SKM-1 (cell line): ENCODE results near the gene TCAF1.

ENCODE experiments used
- DNase-seq: peaks from one replicate; lab custom pipeline; 2025; ENCODE audit not compliant: unreplicated experiment; lab: John Stamatoyannopoulos, UW

Gene TCAF1, protein sequence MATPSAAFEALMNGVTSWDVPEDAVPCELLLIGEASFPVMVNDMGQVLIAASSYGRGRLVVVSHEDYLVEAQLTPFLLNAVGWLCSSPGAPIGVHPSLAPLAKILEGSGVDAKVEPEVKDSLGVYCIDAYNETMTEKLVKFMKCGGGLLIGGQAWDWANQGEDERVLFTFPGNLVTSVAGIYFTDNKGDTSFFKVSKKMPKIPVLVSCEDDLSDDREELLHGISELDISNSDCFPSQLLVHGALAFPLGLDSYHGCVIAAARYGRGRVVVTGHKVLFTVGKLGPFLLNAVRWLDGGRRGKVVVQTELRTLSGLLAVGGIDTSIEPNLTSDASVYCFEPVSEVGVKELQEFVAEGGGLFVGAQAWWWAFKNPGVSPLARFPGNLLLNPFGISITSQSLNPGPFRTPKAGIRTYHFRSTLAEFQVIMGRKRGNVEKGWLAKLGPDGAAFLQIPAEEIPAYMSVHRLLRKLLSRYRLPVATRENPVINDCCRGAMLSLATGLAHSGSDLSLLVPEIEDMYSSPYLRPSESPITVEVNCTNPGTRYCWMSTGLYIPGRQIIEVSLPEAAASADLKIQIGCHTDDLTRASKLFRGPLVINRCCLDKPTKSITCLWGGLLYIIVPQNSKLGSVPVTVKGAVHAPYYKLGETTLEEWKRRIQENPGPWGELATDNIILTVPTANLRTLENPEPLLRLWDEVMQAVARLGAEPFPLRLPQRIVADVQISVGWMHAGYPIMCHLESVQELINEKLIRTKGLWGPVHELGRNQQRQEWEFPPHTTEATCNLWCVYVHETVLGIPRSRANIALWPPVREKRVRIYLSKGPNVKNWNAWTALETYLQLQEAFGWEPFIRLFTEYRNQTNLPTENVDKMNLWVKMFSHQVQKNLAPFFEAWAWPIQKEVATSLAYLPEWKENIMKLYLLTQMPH

DNA sequence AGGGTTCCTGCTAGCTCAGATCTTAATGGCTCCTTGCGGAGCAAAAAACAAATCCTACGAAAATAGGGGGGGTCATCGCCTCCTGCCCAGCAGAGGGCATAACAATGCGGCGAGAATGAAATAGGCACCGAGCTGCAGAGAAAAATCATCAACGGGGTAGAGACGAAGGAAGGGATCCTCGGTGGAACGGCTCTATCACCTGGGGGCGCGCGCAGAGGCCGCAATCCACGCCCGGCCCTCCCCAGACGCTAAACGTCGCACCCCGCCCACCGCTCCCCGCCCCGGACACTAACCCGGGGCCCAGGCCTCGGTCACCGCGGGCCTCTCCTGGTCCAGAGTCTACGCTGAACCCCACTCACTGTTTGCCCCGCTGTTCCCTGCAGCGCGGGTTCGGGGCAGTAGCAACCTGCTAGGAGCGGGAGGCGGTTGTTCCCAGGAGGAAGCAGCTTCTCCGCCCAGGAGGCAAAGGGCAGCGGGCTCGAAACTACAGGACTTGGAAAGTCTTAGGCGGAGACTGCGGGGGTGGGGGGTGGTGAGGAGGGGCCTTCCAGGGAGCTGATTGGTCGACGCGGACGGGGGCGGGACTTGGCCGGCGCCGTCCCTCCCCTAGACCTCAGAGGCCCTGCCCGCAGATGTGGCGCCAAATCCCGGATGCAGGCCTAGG is at the start of gene TCAF1:
Gene TCAF1 (minus strand): TSS at position 509 of the 664 bp plus-strand sequence. CDS start 25,568 bp downstream, outside the sequence.
- peak; percentile 87 for DNase-seq

DNA sequence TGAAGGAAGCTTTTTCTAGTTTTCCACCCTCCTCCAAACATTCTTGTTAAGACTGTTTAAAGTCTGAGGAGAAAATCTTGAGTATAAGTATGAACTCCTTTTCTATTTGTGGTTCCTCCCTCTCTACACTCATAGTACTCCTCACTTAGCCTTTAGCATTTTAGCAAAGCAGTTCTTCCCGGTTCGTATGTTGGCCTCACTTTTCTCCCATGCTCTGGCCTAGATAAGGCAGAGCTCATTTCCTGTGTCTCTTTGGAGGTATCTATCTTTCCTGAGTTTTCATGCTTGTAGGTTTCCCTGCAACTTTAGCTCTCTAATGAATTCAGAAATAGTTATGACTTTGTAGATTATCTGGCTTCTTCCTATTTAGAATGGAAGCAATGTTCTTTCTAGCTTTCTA is 46.8 kb upstream of the TCAF1 start:
- no peak for DNase-seq

DNA sequence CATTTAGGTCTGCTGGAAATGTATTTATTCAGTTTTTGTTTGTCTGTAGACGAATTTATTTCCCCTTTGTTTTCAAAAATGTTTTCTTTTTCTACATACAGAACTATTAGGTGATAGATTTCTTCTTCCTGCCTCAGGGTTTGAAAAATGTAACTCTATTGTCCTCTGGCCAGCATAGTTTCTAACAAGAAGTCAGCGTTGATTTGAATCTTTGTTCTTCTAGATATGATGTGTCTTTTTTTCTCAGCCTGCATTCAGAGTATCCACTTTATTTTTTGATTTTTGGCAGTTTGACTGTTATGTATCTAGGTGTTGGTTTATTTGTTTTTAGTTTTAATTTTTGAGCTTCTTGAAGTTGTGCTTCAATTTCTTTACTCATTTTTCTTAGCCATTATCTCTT is 45.1 kb upstream of the TCAF1 start:
- DNase-seq: no peak

DNA sequence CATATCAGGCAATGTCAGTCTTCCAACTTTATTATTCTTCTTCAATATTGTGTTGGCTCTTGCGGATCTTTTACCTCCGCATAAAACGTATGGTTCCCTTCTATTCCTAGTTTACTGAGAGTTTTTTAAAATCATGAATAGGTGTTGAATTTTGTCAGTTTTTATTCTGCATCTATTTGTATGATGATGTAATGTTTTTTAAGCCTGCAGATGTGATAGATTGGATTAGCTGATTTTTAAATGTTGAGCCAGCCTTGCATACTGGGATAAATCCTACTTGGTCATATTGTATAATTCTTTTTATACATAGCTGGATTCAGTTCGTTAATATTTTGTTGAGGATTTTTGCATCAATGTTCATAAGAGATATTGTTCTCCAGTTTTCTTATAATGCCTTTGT is 43.4 kb upstream of the TCAF1 start:
- no peak for DNase-seq

DNA sequence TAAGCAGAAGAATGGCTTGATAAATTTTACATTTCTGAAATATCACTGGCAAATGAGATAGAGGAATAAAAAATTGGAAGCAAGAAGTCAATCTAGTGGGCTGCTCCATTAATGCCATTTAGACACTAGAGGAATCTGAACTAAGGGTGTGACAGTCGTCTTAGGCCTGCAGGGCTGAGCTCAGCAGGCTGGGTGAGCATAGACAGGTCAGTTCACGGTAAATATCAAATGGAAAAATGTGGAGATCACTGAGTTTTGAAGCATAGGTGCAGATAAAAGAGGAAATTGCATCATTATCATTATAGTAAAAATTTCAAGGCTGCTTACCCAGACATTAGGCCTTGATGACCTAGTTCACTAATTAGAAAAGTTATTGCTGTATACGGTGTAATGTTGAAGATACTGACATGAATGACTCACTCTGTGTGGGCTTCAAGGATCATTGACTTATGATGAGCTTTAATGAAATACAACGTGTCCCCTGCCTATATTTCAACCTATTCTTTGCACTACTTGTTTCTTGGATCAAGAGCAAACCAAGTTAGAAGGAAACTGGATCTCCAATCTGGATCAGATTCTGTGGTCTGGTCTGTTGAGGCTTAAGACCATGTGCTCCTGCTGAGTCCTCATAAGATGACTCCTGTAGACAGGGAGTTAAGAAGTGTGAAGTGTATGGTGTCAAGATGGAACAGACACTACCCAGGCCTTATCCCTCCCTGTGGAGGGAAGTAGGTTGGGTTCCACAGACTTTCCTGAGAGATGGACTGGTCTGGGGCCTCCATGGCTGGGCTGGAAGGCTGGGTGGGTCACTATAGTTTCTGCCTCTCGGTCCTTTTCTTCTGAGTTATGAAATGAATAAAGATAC is 36.6 kb upstream of the TCAF1 start:
- DNase-seq: no peak

DNA sequence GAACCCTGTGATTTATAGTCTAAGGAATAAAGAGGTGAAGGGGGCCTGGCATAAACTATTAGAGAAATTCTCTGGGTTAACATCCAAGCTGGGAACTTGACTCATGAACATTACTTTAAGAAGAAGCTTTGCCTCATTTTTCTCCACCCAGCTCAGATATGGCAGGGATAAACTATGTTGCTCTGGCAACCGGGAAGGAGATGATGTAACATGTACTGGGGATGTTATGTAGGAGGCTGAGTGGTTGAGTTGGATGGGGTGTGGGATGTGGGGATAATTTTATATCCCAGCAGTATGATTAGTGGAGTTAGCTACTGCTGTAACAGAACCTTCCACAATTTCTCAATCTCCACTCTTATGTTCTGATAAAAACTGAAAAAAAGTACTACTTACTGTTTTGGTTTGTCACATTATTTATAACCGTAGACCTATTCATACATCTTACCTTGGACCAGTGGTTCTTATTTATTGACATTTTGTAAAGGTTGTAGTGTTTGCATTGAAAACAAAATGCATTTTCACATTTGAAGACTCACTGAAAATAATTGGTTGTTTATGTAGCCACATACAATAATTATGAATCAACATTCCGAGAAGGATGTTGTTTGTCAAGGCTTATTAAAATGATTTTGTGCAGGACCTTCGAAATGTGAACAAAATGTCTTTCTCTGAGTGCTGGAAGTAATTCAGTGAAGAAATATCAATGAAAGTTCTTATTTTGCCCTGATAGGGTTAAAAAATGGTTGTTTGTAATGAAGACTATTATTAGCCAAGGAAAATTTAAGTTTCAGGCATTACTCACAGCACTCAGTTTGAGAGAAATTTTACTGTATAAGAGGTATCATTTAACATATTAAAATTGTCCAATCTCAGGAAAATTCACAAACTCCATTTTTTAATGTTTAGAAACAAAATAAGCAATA is 34.4 kb upstream of the TCAF1 start:
- no peak for DNase-seq

DNA sequence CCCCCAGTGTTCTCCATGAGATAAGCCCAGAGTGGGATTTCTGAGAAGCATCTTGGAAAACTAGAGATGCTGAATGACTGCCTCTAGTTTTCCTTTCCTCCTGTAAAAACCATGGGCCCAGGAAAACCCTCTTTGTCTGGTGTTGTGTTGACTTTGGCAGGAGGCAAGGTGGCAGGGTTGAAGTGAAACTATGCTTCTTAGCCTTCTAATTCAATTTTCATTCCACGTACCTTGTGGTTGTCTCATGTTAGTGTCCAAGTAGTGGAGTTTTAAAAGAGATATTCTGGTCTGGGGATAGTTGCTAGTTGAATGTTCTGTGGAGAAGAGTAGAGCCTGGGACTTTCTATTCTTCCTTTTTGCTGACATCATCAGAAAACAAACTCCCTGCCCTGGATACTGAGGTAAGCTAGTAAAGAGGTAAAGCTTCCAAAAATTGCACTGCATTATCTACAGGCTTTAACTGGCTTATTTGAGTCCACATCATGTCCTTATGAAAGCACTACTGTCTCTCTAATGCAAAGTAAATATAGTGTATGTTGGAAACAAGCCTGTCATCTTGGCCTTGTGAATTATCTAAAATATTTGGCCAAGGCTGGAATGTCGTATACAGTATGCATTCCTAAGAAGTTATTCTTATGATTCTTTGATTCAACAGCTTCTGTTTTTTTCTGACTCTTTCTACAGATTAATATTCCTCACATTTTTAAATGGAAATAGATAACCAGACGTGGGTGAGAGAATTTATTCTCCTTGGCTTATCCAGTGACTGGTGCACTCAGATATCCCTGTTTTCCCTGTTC is 32.8 kb upstream of the TCAF1 start, which contains the start of gene OR2F2:
Gene OR2F2 (plus strand): TSS at position 708 of the 800 bp plus-strand sequence. CDS start 0 bp downstream, at position 708.
- DNase-seq: no peak

DNA sequence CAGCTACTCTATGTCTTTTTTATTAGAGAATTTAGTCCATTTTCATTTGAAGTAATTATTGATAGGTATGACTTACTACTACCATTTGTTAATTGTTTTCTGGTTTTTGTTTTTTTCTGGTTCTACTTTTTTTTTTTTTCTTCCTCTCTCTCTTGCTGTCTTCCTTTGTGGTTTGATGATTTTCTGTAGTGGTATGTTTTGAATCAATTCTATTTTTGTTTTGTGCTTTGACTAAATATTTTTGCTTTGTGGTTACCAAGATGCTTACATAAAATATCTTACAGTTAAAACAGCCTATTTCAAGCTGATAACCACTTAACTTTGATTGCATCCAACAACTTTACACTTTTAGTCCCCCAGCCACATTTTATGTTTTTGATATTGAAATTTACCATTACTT is 29.8 kb upstream of the TCAF1 start:
- DNase-seq: no peak

DNA sequence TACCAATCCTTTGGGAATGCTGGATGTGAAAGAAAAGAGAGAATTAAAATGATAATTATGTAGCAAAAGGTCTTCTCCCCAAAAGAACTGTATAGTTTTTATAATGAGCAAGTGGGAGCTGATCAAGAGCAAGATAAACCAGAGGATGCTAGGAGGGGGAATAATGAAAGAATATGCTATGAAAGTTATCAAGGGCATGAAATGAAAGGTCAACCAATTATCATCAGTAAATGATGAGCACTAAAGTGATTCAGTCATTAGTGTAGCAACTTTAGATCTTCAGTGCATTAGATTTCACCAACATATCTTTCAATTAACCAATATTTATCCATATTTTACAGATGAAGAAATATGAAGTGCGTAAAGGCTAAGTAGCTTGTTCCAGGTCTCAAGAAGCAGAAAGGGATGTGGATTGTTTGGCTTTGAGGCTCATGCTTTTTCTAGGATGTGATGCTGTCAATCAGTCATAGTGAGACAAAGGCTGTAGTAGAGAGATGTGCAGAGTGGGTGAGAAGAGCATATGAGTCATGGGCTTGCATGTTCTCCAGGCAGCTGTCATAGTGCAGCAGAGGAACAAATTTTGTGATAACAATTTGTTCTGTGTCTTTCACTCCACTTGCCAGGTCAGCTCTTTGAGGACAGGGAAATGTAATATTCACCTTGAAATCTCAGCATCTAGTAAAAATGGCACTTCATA is 27.4 kb upstream of the TCAF1 start:
- no peak for DNase-seq

DNA sequence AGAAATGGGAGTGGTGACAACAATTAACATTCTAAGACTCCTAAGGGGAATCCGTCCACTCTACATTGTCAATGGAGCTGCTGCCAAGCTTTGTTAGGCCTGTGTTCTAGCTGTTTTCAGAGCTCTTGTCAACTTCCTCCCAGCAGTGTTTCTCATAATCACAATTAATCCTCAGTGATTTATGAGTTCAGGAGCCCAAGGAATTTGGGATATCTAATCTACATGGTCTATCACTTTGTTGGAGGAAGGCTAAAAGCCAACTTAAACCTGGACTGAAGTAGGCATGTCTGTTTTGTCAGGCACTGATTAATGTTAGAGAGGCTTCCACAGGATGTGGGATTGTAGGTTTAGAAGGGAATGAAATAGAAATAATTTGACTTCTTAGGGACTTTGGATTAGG is 22.9 kb upstream of the TCAF1 start:
- DNase-seq: no peak

DNA sequence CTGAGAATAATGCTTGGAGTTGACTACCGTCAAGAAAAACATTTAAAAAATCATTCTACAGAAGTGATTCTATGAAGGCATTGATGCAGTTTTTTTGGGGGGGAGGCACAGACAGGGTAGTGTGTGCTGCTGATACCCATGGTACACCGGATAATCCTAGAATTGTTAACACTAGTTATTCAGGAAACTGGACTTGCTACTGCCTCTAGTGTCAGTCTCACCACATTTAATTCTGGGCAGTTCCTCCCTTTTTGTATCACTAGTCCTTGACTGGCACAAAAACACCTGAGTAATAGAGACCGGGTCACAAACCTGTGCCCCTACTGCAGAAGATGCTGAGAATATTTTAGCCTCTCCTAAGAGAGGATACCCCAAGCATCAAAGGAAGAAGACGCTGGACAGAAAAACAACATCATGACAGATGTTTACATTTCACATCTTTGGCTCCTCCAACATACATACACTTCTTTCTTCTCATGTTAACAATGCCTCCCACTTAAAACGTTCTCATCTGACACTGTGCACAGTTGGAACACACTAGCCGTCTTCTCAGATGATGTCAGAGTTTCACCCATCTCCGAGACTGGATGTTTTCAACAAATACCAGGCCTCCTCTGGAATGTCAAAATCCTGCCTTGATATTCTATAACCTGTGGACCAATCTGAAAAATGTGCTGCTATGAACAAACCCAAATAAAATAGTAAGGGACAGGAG is 13.1 kb upstream of the TCAF1 start:
- no peak for DNase-seq

DNA sequence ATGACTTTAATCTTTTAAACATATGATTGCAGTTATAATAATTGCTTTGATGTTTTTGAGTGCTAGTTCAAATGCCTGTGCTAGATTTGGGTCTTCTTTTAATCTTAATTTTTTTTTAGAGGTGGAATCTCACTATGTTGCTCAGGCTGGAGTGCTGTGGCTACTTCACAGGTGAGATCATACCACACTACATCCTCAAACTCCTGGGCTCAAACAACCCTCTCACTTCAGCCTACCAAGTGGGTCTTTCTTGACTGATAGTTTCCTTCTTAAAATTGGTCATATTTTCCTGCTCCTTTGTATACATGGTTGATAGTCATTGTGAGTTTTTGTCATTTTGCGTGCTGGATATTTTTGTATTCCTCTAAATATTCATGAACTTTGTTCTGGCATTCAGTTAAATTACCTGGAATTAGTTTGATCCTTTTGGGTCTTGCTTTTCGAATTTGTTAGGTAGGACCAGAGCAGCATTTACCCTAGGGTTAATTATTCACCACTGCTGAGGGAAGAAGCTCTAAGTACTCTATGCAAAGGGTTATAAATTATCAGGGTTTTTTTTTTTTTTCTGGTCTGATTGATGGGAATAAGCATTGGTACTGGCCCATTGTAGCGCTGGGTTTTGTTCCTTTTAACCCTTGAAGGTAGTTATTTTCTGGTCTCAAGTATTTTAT is 12.1 kb upstream of the TCAF1 start:
- no peak for DNase-seq

DNA sequence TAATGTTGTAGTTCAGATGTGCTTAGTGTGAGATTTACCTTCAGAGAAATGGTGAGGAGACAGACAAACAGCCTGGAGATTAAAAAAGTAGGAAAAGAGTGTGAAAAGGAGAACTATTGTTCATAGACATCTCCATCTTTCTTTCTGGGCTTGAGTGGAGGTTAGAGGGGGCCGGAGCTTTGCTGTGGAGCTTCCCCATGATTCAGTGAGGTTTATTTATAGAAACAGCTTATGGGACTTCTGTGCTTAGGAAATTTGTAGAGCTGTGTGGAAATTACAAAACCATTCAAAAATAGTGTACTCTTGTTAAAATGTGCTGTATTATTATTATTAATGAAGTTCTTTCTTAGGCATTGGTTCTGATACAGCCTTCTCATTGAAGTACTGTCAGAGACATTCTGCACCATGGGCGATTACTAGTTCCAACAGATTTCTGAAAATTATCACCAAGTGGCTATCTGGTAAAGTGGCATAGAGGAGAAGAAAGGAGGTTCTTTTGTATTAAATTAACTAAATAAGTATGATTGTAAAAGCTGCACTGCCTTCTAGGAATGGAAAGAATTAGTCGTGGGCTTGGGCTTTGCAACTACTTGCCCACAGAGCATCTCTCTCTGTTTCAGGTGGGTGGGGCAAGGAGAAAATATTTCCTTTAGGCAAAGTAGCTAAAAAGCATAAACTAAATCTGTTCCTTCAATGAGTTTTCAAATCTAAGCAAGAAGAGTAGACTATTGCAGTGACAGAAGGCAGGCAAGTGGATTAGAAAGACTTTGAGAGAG is 8.7 kb upstream of the TCAF1 start:
- DNase-seq: no peak

DNA sequence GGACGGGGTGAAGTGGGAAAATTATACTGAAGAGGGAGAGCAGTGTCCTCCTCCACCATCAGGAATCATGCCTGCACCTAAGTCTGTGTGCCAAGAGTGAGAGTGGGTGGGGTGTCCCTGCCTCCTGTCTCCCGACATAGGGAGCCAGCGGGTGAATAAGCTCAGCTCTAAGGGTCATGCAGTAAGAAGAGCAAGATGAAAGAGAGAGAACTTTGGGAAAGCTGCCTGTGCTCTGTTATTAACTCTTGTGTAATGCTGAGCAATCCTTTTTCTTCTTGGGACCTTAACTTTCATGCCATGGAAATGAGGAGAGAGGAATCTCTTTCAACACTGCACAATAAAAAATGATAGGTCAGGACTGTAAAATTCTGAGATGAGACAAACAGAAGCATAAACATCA is 7.9 kb upstream of the TCAF1 start:
- no peak for DNase-seq

DNA sequence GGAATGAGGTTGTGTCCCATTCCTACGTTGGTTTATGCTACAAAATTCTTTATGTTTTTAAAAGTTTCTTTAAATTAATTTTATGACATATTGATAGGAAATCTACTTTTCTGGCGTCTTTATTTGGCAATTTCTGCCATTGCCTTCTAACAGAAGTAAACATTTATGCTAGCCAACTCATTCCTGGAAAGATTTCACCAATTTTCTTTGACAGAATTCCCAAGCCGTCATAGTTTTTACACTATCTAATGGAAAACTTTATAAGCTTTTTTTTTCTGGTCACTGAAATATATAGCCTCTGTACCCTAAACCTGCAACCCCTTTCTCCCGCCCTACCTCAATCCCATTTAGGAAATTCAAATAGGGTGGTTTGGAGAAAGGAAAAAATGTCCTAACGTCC is 6.1 kb upstream of the TCAF1 start:
- no peak for DNase-seq

DNA sequence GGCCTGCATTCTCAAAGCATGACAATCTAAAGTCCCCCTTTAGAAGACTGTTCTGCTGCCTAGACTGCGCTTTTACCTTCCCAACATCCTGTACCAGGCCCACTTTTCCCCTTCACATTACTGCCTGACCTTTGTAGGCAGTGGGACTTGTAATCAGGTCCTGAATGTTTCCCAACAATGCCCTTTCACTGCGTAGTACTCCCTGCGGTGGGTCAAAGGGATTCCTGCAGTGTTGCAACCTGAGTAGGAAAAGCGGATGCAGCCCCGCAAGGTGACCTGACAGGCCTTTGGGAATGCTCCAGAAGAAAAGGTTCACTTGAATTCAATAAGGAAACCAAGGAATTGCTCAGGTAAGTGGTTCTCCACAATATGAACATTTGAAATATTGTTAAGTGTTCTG is 4.9 kb upstream of the TCAF1 start:
- no peak for DNase-seq
